Posterior cingulate gyrus (tissue), 11 donors: ENCODE data around the gene MIDN.

Experiments used
- DNase-seq, 10 donors: peaks; one replicate each; pipeline versions ENCODE4 v3.0.0 to v3.0.0-alpha.2; 2020 to 2021; ENCODE audit warnings: mixed read lengths in 3 of 10
- intact Hi-C: fragments of 100-400 bp; cut with DNase I; formaldehyde crosslinking; loops from one replicate; pipeline ENCODE4 v1.15.1; 2023

Gene MIDN

DNA sequence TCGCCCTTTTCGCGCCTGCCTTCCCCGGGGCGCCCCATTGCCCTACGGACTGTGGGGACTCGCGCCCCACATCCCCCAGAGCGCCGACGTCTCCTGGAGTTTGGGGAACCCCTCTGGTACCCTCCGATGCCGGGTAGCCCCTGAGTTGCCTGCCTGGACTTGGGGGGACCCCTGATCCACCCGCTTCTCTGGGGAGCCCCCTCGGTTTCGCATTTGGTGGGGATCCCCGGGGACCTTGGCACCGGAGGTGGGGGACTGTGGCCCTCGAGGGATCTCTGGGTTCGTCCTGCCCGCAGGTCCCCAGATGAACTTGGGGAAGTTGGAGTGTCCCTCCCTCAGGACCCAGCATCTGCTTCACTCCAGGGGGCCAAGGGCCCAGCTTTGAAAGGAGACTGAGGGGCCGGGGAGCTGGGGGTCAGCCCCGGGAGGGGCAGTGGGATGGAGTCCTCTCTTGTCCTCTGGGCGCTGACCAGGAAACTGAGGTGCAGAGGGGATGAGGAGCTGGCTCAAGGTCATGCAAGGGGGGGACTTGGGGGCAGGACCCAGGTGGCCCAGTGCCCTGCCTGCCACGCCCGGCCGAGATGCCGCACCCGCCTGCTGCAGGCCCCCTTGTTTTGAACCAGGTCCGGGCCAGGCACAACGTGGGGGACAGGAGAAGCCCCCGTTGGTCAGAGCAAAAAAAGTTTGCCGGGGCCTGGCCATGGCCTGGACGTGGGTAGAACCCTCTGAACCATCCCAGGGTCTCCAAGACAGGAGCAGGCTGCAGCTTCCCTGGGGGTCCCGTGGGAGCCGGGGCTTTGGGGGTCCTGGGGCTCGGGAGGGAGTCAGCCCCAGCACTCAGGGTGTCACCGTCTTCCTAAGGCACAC lies 38.3 kb downstream of the MIDN start:
- intact Hi-C loops = no loop called here
- DNase-seq = no peak

DNA sequence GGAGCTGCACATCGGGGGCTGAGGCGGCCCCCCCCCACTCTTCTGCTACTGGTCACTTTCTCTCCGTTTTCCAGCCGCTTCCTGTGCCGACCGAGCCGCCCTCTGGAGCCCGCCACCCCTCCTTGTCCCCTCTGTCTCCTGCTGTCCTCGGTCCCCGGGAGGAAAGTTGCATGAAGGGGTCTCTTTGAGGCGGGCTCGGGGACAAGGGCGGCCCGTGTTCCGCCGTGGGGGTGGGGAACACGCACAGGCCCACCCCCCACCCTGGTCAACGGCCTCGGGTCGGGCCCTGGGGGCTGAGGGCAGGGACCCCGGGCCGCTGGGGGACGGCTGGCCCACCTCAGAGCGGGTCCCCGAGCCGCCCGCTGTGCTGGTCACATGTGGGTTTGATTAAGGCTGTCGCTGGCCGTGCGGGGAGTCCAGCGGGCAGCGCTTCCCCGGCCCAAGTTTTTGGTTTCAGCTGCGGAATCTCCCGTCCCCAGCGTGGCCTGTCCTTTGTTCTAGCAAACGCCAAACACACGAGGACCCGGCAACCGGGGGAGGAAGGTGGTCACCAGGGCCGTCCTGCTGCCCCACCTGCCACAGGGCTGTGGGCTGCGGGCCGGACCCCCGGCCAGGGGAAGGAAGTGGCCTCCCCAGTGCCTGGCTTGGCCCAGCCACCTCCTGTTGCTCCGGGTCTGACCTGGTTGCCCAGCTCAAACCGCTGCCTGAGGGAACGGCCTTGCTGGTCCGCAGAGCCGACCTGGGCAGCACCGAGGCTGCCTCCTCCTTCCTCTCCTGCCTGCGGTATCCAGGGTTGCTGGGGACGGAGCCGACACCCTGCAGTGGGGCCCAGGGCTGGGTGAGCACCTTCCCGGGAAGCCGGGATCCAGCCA lies 39.2 kb downstream of the MIDN start:
- no peak for DNase-seq
- intact Hi-C loops = no loop called here

DNA sequence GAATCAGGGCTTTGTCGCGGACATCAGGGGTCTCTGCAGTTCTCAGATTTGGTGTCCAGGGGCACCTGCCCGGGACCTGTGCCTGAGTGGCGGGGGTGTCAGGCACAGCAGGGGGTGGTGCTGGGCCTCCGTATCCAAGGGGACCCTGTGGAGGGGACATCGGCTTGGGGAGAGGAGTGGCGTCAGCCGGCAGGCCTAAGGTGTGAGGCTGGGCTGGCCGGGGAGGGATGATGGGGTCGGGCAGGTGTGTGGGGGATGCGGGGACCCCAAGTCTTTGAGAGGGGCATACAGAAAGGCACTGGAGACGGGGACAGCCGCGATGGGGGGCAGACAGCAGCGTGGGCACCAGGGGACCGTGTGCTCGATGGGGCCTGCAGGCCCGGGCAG lies 39.8 kb downstream of the MIDN start:
- intact Hi-C loops = no loop called here
- DNase-seq = no peak

DNA sequence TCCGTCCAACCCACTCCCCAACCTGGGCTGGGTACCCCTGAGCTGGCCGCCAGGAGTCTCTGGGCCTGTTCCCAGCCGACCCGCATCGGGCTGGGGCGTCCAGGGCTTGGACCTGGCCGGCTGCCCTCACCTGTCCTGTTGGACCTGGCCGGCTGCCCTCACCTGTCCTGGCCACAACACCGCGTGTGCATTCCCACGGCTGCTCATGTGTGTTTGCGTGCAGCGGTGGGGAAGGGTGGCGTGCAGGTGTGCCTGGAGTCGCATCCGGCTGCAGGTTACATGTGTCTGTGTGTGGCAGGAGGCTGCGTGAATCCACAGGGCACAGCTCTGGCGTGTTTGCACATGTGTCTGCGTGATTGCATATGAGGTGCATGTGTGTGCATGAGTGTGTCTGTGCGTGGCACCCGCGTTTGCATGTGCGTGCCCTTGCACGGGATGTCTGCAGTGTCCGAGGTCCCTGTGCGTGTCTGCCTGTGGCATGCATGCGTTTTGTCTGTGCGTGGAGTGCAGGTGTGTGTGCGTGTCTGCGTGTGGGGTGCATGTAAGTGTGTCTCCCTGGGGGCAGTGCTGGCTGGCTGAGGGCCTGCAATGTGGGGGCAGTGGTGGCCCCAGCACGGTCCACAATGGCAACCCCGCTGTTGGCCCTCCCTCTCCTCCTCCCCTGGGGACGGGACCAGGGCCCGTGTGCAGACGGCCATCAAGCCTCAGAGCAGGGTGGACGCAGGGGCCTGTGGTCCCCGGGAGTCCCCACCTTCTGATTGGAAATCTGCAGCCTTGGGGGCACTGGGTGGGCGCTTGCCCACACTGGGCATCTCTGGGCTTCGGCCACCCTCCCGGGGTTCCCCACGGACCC lies 40.7 kb downstream of the MIDN start:
- DNase-seq = no peak
- intact Hi-C loops = no loop called here

DNA sequence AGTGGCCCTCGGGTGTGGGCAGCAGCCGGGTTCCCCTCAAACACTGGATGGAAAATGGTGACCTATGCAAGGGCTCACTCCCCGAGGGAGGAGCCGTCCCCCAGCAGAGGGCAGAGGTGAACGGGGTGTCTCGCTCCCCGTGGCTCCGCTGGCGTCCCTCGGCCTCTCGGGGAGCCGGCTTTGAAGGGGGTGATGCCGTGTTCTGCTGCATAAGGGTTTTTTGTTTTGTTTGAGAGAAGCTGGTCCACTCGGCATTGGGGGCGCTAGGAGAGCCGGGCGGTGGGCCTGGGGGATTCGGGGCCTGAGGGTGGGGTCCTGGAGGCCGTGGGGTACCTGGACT lies 41.3 kb downstream of the MIDN start:
- intact Hi-C loops = no loop called here
- DNase-seq = no peak

DNA sequence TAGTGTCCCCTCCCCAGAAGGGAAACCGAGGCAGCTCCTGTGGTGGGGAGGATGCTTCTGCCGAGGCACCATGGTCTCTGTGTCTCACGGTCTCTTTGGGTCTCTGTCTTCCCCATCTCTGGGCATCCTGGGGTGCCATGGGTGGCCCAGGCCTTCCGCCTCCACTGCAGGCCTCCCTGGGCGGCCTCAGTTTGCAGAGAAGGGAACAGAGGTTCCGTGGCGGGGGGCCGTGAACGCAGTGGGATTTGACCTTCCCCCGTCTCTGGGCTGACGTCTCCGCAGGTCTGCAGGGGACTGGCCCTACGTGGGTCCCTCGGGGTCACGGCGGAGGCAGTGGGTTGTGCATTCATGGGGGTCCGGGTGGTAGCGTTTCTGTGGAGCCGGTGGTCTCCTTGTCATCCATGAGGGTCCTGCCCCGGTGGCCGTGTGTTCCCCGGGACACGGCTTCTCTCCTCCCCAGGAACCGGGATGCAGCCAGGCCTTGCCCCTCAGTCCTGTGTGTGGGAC lies 41.9 kb downstream of the MIDN start:
- intact Hi-C loops = no loop called here

DNA sequence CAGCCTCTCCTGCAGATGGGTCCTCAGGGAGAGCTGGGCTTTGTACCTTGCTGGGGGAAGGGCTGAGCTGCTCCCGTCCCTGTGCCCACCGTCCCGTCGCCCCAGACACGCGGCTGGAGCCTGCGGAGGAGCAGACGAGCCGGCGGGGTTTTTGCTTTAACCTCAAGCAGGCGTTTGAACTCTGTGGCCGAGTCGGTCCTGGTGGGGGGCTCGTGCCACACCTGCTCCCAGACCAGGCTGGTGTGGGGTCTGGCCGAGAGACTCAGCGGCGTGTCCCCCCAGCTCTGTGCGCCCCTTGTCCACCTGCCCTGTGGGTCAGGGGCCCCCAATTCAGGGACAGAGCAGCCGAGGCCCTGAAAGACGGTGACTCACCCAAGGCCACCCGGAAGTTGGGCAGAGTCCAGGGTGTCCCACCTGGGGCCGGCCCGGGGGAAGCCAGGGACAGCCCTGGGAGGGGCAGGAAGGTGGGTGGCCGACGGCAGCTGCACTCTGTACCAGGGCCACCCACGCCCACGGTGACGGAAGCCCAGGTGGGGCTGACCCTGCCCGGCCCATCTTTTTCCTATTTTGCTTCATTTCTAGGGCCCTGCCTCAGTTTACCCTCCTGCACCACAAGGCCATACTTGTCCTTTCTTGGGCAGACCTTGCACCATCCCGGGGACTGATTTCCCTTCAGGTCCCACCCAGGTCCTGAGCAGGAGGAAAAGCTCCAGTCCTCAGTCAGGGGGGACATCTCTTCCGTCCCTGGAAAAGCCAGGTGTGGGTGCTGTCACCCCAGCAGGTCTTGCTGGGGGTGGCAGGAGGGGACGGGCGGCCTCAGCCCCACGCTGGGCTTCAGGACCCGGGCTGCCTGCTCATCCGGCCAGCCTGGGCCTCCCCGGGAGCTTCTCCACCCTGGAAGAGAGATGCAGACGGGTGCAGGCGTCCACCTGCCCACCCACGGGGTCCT lies 42.6 kb downstream of the MIDN start:
- no peak for DNase-seq
- intact Hi-C loops = no loop called here

More for the DNA sequence above, 41.9 kb downstream of the MIDN start:
- DNase-seq = no peak

DNA sequence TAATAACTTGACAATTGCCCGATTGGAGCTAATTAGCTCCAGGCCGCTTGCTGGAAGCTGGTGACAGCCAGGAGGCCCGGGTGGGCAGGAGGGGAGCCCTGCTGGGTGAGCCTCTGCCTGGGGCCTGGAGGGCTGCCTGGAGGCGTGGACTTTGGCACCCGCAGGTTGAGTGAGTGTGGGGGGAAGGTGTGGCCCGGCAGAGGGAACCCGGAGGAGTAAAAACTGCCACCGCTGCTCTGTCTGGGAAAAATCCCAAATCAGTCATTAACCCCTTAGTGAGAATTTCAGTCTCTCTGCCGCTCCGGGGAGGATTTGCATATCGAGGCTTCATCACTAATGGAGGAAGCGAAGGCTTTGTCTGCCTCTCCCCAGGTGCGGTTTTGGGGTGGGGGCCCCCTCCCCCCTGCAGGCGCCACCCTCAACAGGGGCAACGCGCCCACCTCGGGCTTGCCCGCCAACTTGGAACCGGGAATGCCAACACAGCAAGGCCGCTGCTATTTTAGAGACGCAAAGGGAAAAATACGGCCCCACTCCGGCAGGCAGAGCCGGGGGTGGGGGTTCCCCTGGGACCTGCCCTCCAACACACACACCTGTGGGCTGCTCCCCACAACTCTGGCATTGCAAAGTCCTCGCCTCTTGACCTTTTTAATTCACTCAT lies 43.5 kb downstream of the MIDN start:
- no peak for DNase-seq
- intact Hi-C loops = no loop called here

DNA sequence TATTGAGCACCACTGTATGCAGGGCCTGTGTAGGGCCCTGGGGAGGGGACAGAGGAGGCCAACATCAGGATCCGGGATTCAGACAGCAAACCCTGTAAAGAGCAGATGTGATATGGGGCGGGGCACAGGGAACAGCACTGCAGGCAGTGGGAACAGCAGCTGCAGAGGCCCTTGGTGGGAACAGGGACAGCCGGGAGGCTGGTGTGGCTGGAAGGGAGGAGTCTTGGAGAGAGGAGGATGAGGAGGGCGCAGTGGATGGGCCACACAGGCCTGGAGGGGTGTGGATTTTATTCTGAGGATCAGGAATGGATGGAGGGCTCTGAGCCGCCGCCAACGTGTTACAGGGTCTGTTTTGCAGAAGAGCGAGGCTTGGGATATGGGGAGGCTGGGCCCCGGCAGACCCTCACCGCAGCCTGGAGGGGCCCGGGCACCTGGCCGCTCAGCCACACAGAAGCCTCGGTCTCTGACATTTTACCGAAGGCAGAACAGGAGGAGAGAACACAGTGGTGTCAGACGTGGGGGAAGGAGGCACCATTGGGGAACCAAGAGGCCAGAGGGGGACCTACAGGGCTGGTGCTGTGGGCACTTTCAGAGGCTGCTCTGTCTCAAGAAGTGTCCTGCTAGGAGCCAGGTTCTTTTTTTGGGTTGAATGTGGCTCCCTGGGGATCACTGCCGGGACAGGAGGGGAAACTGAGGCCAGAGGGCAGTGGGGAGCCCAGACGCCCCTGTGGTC lies 44.2 kb downstream of the MIDN start:
- intact Hi-C loops = no loop called here
- DNase-seq = no peak

DNA sequence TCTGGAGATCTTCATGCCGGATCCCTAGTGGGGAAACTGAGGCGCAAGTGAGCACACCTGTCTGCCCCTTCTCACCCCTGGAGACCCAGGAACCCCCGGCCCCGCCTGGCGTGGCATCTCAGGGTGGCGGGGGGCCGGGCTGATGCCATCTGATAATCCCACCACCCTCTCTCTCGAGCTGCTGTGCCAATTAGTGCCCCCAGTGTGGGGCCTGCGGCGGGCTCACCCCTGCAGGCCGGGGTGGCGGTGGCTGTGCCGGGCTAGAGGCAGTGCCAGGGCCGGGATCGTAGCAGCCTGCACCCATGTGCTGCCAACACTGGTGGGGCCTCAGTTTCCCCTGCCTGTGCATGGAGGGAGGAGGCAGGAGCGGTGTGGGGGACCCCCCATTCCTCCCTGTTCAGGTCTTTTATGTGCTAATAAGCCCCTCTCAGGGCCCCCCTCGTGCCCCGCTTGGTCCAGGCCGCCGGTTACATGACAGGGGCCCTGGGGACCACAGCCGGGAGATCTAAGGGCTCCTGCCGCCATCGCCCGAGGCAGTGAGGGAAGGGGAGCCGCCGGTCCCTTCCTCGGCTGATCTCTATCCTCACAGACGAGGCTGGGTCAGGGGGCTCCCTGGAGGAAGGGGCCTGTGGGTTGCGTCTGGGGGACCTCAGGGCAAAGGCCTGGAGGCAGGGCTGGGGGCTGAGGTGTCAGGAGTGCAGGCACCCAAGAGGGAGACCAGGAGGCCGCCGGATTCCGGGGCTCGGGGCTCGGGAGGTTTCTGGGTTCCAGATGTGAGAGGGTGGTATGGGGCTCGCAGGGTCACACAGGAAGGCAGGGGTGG lies 45.6 kb downstream of the MIDN start:
- DNase-seq = no peak
- intact Hi-C loops = no loop called here

DNA sequence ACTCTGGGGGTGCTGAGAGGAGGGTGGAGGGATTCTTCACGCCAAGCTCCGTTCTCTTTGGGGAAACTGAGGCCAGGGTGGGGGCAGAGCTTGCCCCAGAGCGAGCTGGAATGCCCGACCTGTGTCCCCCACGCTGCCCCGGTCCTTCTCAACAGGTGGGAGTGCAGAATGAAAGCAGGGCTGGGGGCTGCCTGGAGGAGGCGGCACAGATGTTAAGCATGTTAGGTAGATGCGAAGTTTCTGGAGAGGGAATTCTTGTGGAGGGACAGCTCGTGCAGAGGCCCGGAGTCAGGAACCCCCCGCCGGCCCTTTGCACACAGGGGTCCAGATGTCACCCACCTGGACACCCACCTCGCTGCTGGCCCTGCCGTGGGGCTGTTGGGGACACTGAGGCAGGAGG lies 46.3 kb downstream of the MIDN start:
- no peak for DNase-seq
- intact Hi-C loops = no loop called here

DNA sequence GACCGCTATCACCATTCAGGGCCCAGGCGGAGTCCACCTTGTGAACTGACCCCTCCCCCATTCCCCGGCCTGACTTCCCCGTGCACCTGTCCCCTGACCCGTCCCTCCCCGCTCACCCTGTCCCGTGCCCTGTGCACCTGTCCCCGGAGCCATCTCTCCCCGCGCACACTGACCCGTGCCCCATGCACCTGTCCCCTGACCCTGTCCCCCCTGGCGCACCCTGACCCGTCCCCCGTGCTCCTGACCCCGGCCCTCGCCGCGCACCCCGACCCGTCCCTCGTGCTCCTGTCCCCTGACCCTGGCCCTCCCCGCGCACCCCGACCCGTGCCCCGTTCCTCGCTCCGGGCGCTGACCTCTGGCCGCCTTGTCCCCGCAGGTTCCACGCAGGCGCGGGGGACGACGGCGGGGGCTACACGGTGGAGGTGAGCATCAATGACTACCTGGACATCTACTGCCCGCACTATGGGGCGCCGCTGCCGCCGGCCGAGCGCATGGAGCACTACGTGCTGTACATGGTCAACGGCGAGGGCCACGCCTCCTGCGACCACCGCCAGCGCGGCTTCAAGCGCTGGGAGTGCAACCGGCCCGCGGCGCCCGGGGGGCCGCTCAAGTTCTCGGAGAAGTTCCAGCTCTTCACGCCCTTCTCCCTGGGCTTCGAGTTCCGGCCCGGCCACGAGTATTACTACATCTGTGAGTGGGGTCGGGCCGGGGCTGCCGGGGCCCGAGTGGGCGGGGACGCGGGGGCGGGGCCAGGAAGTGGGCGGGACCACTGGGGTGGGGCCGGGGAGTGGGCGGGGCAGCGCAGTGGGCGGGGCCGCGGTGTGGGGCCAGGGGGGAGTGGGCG lies 47.0 kb downstream of the MIDN start:
- no peak for DNase-seq
- intact Hi-C loops = no loop called here

DNA sequence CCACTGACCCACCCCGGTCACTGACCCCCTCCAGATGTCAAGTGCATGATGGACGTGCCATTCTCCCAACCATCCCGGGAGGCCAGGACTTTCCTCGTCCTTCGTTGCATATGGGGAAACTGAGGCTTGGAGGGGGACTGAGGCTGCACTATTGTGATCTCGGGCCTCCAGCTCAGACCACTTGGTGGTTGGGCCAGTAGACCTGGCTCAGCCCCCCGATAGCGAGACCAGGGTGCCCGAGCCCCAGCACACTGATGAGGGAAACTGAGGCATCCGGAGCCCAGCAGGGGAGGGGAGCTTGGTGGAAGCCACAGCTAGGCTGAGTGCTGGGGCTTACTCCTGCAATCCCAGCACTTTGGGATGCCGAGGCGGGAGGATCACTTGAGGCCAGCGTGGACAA lies 47.7 kb downstream of the MIDN start:
- intact Hi-C loops = no loop called here
- DNase-seq = no peak

DNA sequence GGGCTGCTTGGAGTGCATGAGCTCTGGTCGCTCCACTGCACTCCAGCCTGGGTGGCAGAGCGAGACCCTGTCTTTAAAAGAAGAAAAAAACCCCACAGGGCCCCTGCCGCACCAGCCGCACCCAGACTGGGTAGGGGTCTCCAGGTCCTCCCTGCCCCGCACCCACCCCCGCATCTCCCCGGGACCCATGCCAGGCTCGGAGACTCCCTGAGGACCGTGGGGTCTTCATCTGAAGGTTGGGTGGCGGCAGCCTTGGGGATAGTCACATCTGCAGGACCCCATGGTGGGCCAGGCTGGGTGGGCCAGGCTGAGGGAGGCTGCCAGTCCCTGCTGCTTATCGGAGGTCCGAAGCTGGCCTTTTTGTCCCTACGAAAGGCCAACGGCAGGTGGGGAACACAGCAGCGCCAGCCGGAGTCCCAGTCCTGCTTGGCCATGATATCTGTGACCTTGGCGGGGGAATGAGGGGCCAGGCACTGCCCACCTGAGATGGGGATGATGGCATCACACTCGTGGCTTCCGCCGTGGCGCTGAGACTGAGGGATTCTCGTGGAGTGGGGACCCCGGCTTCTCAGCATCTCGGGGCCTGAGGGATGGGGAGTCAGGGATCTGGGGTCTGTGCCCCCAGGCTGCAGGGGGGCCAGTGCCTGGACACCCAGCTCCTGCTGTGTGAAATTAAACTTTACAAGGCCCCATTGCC lies 48.3 kb downstream of the MIDN start:
- intact Hi-C loops = no loop called here
- DNase-seq = no peak

DNA sequence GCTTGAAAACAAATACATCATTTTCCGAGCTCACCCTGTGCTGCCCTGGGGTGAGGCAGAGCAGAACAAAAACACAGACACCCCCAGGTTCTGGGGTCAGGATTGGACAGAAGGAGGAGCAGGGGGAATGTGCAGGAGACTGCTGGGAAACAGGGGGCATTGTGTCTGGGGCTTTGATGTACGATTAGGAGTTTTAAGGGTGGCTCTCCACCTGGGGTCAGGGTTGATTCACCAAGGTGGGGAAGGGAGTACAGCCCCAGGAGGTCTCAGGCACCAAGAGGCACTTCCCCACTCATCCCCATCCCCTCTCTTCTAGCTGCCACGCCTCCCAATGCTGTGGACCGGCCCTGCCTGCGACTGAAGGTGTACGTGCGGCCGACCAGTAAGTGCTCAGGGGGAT lies 49.9 kb downstream of the MIDN start:
- intact Hi-C loops = no loop called here
- DNase-seq = no peak

DNA sequence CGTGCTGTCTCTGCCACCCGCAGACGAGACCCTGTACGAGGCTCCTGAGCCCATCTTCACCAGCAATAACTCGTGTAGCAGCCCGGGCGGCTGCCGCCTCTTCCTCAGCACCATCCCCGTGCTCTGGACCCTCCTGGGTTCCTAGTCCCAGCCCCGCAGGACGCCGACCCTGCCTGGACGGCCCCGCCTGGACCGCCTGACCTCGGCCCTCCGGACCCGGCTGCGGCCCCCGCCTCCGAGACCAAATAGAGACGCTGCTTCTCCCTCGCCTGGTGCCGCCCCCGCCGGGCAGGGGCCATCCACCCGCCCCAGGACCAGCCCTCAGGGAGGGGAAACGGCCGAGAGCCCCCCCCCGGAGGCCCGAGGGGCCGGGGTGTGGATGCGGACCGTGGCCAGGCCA lies 51.4 kb downstream of the MIDN start:
- intact Hi-C loops = no loop called here

More for the DNA sequence above, 51.4 kb downstream of the MIDN start:
- DNase-seq = no peak
